Ovary (tissue), 9 donors: ENCODE results near the gene IFNB1. TPM values are rescaled to one million over a fixed set of nuclear protein-coding genes. Genes with fewer than 3 reads are reported as not detected.

Source experiments
- DNase-seq, 5 donors: peaks; one replicate each; pipeline ENCODE4 v3.0.0-alpha.2; 2019 to 2020
- H3K27ac ChIP-seq, 2 donors: fragments of 200-600 bp; one replicate each; pipeline versions ENCODE4 v1.5.1 to v1.8.0; 2019 to 2022
- H3K27me3 ChIP-seq: fragments of 200-600 bp; one replicate; pipeline ENCODE4 v1.8.0; 2022
- H3K36me3 ChIP-seq: fragments of 200-600 bp; sonication (generic); one replicate; pipeline ENCODE4 v1.5.1; 2019
- H3K4me1 ChIP-seq: one replicate; pipeline ENCODE4 v1.8.1; 2013; ENCODE audit warnings: mild to moderate bottlenecking, moderate library complexity; ENCODE audit not compliant: insufficient read depth
- H3K4me3 ChIP-seq: fragments of 200-600 bp; sonication (generic); one replicate; pipeline ENCODE4 v1.5.1; 2017
- H3K9me3 ChIP-seq, 2 donors: fragments of 200-600 bp in 1 of 2; sonication (generic) in 1 of 2; one replicate each; pipeline versions ENCODE4 v1.5.1 to v1.8.1; 2013 to 2019; ENCODE audit warnings: mild to moderate bottlenecking in 1 of 2, moderate library complexity in 1 of 2
- CTCF ChIP-seq, 3 donors: fragments of 450-650 bp in 2 of 3; fragments of 200-600 bp in 1 of 3; IDR thresholded peaks; one replicate each; pipeline versions ENCODE4 v1.5.1 to v1.8.0; 2016 to 2022; ENCODE audit warnings: antibody characterized with exemption in 3 of 3, mild to moderate bottlenecking in 1 of 3
- EP300 ChIP-seq: sonication (generic); formaldehyde crosslinking; IDR thresholded peaks from one replicate; pipeline ENCODE4 v1.6.1; 2017; ENCODE audit warnings: antibody characterized with exemption
- POLR2A ChIP-seq: fragments of 450-650 bp; IDR thresholded peaks from one replicate; pipeline ENCODE4 v1.6.1; 2017; ENCODE audit warnings: antibody characterized with exemption, mild to moderate bottlenecking, moderate library complexity
- WGBS, 3 donors: extraction: QIAGEN DNeasy Blood & Tissue Kit in 1 of 3; methylation state at CpG; one replicate each; pipeline versions ENCODE4 v1.1.5 to v1.1.7; 2013 to 2017; 5-methylcytosine and 5-hydroxymethylcytosine counted together
- intact Hi-C, 4 donors: fragments of 100-400 bp; cut with DNase I; formaldehyde crosslinking; loops; one replicate each; pipeline versions ENCODE4 v1.11.0 to v1.15.1; 2022 to 2023
- polyA plus RNA-seq, 2 donors: library from polyadenylated mRNA; stranded (reverse); fragments of 200-250 nt in 1 of 2; fragments of 350-450 nt in 1 of 2; fragmentation: Illumina TruSeq in 1 of 2; extraction: RNeasy Lipid Tissue Mini Kit (QIAGEN cat#74804) in 1 of 2; gene quantifications; one replicate each; pipeline ENCODE4 v1.2.3, GENCODE V29; 2013 to 2014
- total RNA-seq, 7 donors: library from RNA; depleted of rRNA in 2 of 7; stranded (reverse); fragments of >200 nt in 2 of 7; fragmentation: NEBNext Ultra II Directional in 3 of 7; extraction: Animal tissue kit (Norgen Biotek cat#: 25700) in 3 of 7; gene quantifications; one replicate each; pipeline versions ENCODE4 v1.1.0 to v1.2.4, GENCODE V29; 2016 to 2023
- donor health status: DM: no; HTN: no; CAD: no; lungs with moderate emphysema.
- donor health status: DM: no; HTN: no; CAD: no.
- donor health status: Bipolar disorder and iron deficiency.
- donor health status: DM: yes; HTN: yes; CAD: no.
- donor health status: DM: no; HTN: no; CAD: no.
- donor health status: DM: yes; HTN: yes; CAD: no.

Gene IFNB1
- total and polyA plus RNA-seq, 9 donors, result not detected

GRCh38 chr9:21047281-21047691 lies 30.5 kb downstream of the IFNB1 start:
- no peak for DNase-seq
- Histone ChIP-seq H3K27ac (no peak overlapping the region), H3K9me3 (no peaks in the 10 kb centered on the region), H3K36me3 (no peaks in the 10 kb centered on the region), H3K27me3 (no peaks in the 10 kb centered on the region), H3K4me1 (no peaks in the 10 kb centered on the region), H3K4me3 (no peak overlapping the region)
- 79 to 93% (median 93%) methylated on average over 2 of the region's 2 CpGs for WGBS, 3 donors
- intact Hi-C loops, result no loop called here
- TF ChIP-seq CTCF (IDR thresholded peaks at IDR 0.05) (no peak), EP300 (no peak), POLR2A (no peak)

- TF ChIP-seq POLR2A (no peak), EP300 (no peak), CTCF (IDR thresholded peaks at IDR 0.05) (no peak)
- no peaks in the 10 kb centered on the region for H3K36me3 ChIP-seq
- no peak overlapping the region for H3K27ac ChIP-seq
- no peaks in the 10 kb centered on the region for H3K27me3 ChIP-seq
- H3K9me3 ChIP-seq, result no peaks in the 10 kb centered on the region
- no peaks in the 10 kb centered on the region for H3K4me1 ChIP-seq
- DNase-seq, result no peak
- 94 to 96% (median 94%) methylated on average over 3 of the region's 3 CpGs for WGBS, 3 donors
- no peak overlapping the region for H3K4me3 ChIP-seq
- intact Hi-C loops, result no loop called here
Measured at GRCh38 chr9:21043841-21044240, 33.9 kb downstream of the IFNB1 start.

GRCh38 chr9:21042466-21042865 lies 35.3 kb downstream of the IFNB1 start:
- no peaks in the 10 kb centered on the region for H3K36me3 ChIP-seq
- DNase-seq, result no peak
- no peaks in the 10 kb centered on the region for H3K9me3 ChIP-seq
- no peaks in the 10 kb centered on the region for H3K4me1 ChIP-seq
- H3K4me3 ChIP-seq, result no peak overlapping the region
- WGBS, 3 donors, result 92 to 93% (median 93%) methylated on average over 4 of the region's 4 CpGs
- intact Hi-C loops, result no loop called here
- TF ChIP-seq POLR2A (no peak), CTCF (IDR thresholded peaks at IDR 0.05) (no peak), EP300 (no peak)
- no peaks in the 10 kb centered on the region for H3K27me3 ChIP-seq
- no peak overlapping the region for H3K27ac ChIP-seq

DNA sequence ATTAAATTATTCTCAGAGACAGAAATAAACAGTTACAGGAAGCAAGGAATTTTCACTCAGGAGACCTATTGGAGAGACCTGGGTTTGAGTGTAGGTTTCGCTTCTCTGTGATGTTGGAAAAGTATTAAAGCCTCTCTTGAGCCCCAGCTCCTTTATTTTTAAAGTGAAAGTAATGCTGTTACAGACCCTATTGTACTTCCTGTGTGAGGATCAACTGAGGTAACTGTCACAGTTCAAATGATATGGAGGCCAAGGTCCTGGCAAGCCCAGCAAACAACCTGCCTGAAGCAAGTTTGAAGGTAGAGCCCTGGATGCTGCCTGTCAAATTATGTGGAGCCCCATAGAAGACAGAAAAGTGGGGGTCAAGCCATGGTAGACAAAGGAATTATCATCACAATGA lies 38.4 kb downstream of the IFNB1 start:
- Histone ChIP-seq H3K4me1 (no peaks in the 10 kb centered on the region), H3K9me3 (no peaks in the 10 kb centered on the region), H3K36me3 (no peaks in the 10 kb centered on the region), H3K27ac (no peak overlapping the region), H3K27me3 (no peaks in the 10 kb centered on the region), H3K4me3 (no peak overlapping the region)
- TF ChIP-seq POLR2A, result no peak
- no peak for TF ChIP-seq EP300
- no peak for TF ChIP-seq CTCF (IDR thresholded peaks at IDR 0.05)
- 89 to 94% (median 94%) methylated on average over 1 of the region's 1 CpG for WGBS, 3 donors
- intact Hi-C loops, result no loop called here
- no peak for DNase-seq

DNA sequence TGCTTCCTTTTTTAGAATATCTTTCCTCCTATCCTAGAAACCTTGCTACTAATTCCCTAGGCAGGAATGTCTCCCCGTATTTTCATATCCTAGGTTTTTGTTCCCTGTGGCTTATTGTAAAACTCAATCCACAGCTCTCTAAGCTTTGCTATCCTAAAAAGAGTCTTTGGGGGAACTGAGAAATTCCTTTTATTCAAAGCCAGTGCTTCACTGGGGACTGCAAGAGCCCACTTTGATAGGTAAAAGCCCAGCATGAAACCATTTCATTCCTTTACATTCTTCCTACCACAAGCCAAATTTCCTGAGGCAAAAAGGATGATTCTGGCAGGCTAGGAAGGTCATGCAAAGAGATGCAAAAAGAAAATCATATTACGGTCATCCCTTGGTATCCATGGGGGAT lies 40.5 kb downstream of the IFNB1 start:
- Histone ChIP-seq H3K36me3 (no peaks in the 10 kb centered on the region), H3K27ac (no peak overlapping the region), H3K4me1 (no peaks in the 10 kb centered on the region), H3K4me3 (no peak overlapping the region), H3K27me3 (no peaks in the 10 kb centered on the region), H3K9me3 (no peaks in the 10 kb centered on the region)
- no peak for DNase-seq
- TF ChIP-seq POLR2A (no peak), CTCF (IDR thresholded peaks at IDR 0.05) (no peak), EP300 (no peak)
- intact Hi-C loops, result no loop called here
- WGBS, 3 donors, result 95 to 99% (median 96%) methylated on average over 2 of the region's 2 CpGs
